LNCaP clone FGC (cell line): ENCODE measurements around the gene BTLA.

Experiments used
- DNase-seq: peaks from one replicate; pipeline ENCODE4 v3.0.0-alpha.2; 2011; ENCODE audit warnings: low read depth
- H3K4me3 ChIP-seq: 2 replicates; pipeline ENCODE4 v1.5.1; 2011; ENCODE audit warnings: mild to moderate bottlenecking, low read depth, low read length, control low read depth
- CTCF ChIP-seq: IDR thresholded peaks from 2 replicates; pipeline ENCODE4 v1.5.1; 2012; ENCODE audit warnings: mild to moderate bottlenecking; ENCODE audit not compliant: control insufficient read depth, insufficient read depth; ENCODE audit errors: extremely low read depth

Gene BTLA

GRCh38 chr3:112472691-112473090 lies 26.6 kb downstream of the BTLA start:
- H3K4me3 ChIP-seq: no peak overlapping the region
- no peak for DNase-seq
- no peak for TF ChIP-seq CTCF

- no peak for TF ChIP-seq CTCF
- no peak overlapping the region for H3K4me3 ChIP-seq
- DNase-seq: peak; percentile 7
Measured at GRCh38 chr3:112471596-112472325, 27.5 kb downstream of the BTLA start.

- no peak for DNase-seq
- TF ChIP-seq CTCF: no peak
- H3K4me3 ChIP-seq: no peak overlapping the region
Measured at GRCh38 chr3:112470788-112471187, 28.5 kb downstream of the BTLA start.

- TF ChIP-seq CTCF: no peak
- DNase-seq: no peak
- no peak overlapping the region for H3K4me3 ChIP-seq
Measured at GRCh38 chr3:112469671-112470070, 29.6 kb downstream of the BTLA start.

GRCh38 chr3:112467539-112467938 lies 31.7 kb downstream of the BTLA start:
- no peak for TF ChIP-seq CTCF
- no peak overlapping the region for H3K4me3 ChIP-seq
- no peak for DNase-seq

GRCh38 chr3:112466020-112466419 lies 33.3 kb downstream of the BTLA start:
- no peak for TF ChIP-seq CTCF
- H3K4me3 ChIP-seq: no peak overlapping the region
- DNase-seq: no peak

- TF ChIP-seq CTCF: no peak
- DNase-seq: no peak
Measured at GRCh38 chr3:112464264-112464663, 35.0 kb downstream of the BTLA start.

More at GRCh38 chr3:112464264-112464663, 35.0 kb downstream of the BTLA start:
- no peak overlapping the region for H3K4me3 ChIP-seq
